ENCODE results near the gene NEUROG1.

The NEUROG1 gene, protein sequence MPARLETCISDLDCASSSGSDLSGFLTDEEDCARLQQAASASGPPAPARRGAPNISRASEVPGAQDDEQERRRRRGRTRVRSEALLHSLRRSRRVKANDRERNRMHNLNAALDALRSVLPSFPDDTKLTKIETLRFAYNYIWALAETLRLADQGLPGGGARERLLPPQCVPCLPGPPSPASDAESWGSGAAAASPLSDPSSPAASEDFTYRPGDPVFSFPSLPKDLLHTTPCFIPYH

GRCh38 chr5:135535820-135536801 lies at the start of gene NEUROG1:
NEUROG1 (minus strand) TSS chr5:135535964; CDS start chr5:135535690, 274 bp downstream.
- TF ChIP-seq CTCF (conservative IDR thresholded peaks at IDR 0.05; ENCODE audit: control insufficient read depth, insufficient read depth, low read depth, low read length) = no peak
- no peak for DNase-seq (ENCODE audit: low read depth)
- no peak within 1 kb of the TSS for H3K4me3 ChIP-seq (ENCODE audit: control insufficient read depth, low read depth, low read length)

GRCh38 chr5:135584918-135585317 lies 49.2 kb upstream of the NEUROG1 start:
- DNase-seq (ENCODE audit: low read depth) = no peak
- H3K4me3 ChIP-seq (ENCODE audit: control insufficient read depth, low read depth, low read length) = no peak overlapping the region
- TF ChIP-seq CTCF (conservative IDR thresholded peaks at IDR 0.05; ENCODE audit: control insufficient read depth, insufficient read depth, low read depth, low read length) = no peak

DNA sequence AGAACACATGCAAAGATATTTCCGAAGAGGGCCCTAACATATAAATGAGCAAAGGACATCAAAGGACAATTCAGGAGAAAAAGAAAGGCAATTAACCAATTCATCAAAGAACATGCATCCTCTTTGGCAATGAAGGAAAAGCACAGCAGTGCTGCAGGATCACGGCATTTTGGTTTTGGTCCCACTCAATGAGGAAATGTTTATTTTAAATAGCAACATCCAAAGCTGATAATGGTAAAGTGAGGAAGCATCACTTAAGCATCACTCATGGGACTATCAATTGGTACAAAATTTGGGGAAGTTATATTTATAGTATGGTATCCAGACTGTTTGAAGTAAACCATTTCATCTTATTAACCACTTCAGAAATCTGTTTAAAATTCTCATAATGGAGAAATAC lies 48.5 kb upstream of the NEUROG1 start:
- DNase-seq (ENCODE audit: low read depth) = no peak
- TF ChIP-seq CTCF (conservative IDR thresholded peaks at IDR 0.05; ENCODE audit: control insufficient read depth, insufficient read depth, low read depth, low read length) = no peak
- no peak overlapping the region for H3K4me3 ChIP-seq (ENCODE audit: control insufficient read depth, low read depth, low read length)

- TF ChIP-seq CTCF (conservative IDR thresholded peaks at IDR 0.05; ENCODE audit: control insufficient read depth, insufficient read depth, low read depth, low read length) = no peak
- H3K4me3 ChIP-seq (ENCODE audit: control insufficient read depth, low read depth, low read length) = no peak overlapping the region
- no peak for DNase-seq (ENCODE audit: low read depth)
Measured at GRCh38 chr5:135582099-135582781, 46.5 kb upstream of the NEUROG1 start.

DNA sequence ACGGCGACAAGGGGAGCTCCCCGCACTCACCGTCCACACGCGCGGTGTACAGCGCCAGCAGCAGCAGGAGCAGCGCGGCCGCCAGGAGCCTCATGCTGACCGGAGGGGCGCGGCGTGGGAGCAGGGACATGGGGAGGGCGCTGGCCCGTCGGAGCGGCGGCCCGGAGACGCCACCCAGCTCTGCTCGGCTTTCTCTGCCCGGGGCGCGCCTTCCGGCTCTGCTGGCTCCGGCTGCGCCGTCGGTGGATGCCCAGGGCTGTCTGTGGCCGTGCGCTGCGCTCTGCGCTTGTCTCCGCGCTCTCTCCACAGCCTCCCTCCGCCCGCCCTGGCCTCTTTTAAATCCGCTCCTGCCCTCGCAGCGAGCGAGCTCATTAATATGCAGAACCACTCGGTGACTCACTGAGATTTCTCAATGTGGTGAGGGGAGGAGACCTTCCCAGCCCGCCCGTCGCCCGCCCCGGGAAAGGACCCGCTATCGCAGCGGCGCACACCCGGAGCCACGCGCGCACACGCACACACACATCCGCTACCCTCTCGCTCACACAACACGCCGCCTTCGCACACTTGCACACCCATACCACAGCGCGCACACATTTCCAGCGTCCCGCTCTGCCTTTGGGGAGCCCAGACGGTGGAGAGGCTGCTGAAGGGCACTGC lies 43.0 kb upstream of the NEUROG1 start, which contains the start of gene CXCL14:
Gene CXCL14, minus strand, starts transcription at position 307 of the 657 bp plus-strand sequence. Its CDS starts 213 bp downstream, at position 94.
- H3K4me3 ChIP-seq (ENCODE audit: control insufficient read depth, low read depth, low read length) = no peak within 1 kb of the TSS
- peak; percentile 71 for DNase-seq (ENCODE audit: low read depth)
- TF ChIP-seq CTCF (conservative IDR thresholded peaks at IDR 0.05; ENCODE audit: control insufficient read depth, insufficient read depth, low read depth, low read length) = no peak

- no peak overlapping the region for H3K4me3 ChIP-seq (ENCODE audit: control insufficient read depth, low read depth, low read length)
- TF ChIP-seq CTCF (conservative IDR thresholded peaks at IDR 0.05; ENCODE audit: control insufficient read depth, insufficient read depth, low read depth, low read length) = no peak
- no peak for DNase-seq (ENCODE audit: low read depth)
Measured at GRCh38 chr5:135578305-135578684, 42.5 kb upstream of the NEUROG1 start.

Measured in fibroblast of mammary gland (primary cell).